K562 (cell line): ENCODE results near the gene NMBR. TPM values are rescaled to one million over a fixed set of nuclear protein-coding genes. Genes with fewer than 3 reads are reported as not detected.
A peak's percentile ranks its signal among the peaks of the same experiment; 100 is the strongest.

ENCODE experiments used
- ATAC-seq: fragments of 200-7000 bp; cut with Tn5 transposase; 3 replicates; pipeline ENCODE4 v1.9.1; 2020; ENCODE audit warnings: moderate library complexity
- BruUV-seq: library from RNA; stranded (reverse); fragments of 400-500 nt; replicated peaks from 2 replicates; lab custom pipeline; 2021; lab: Mats Ljungman, UMichigan
- CTCF ChIA-PET: fragments of 300-600 bp; formaldehyde crosslinking; extraction: SDS; loops from one replicate; lab custom pipeline; 2021; ENCODE audit warnings: low intra/inter-chr PET ratio; lab: Yijun Ruan, JAX
- POLR2A ChIA-PET: fragments of 300-600, 350-650 bp; sonication (Branson Sonifier 250); formaldehyde crosslinking; extraction: SDS; loops from one replicate; lab custom pipeline; 2021; ENCODE audit warnings: antibody characterized with exemption, inconsistent platforms; lab: Yijun Ruan, JAX
- DNase-seq, 4 experiments: peaks; one replicate each; pipeline versions ENCODE4 v3.0.0 to v3.0.0-alpha.2; 2011 to 2018; ENCODE audit warnings: low spot score in 3 of 4, mixed read lengths in 3 of 4; ENCODE audit errors: extremely low read depth in 1 of 4
- FAIRE-seq: peaks from 2 replicates; lab custom pipeline; 2011; peaks lifted over from hg19 to GRCh38; lab: Jason Lieb, UNC
- H2AFZ ChIP-seq: 2 replicates; pipeline ENCODE4 v1.6.0; 2011; ENCODE audit warnings: low read depth, low read length, control low read depth, inconsistent platforms
- H3K27ac ChIP-seq: fragments of 200-600 bp; 3 replicates; pipeline ENCODE4 v1.8.0; 2011; ENCODE audit warnings: low read depth, mild to moderate bottlenecking, control low read depth, inconsistent platforms, low read length, moderate library complexity, mixed read lengths; ENCODE audit errors: extremely low read depth
- H3K27me3 ChIP-seq, 2 experiments: fragments of 300-600 bp in 1 of 2; 2 replicates in 1 of 2; 3 replicates in 1 of 2; pipeline versions ENCODE4 v1.6.0 to v1.8.0; 2011; ENCODE audit warnings: inconsistent platforms in 2 of 2, low read length in 2 of 2, mild to moderate bottlenecking in 1 of 2, mixed read lengths in 1 of 2, moderate library complexity in 1 of 2; ENCODE audit not compliant: control insufficient read depth in 2 of 2, insufficient read depth in 2 of 2
- H3K36me3 ChIP-seq: fragments of 300-600 bp; 3 replicates; pipeline ENCODE4 v1.8.0; 2011; ENCODE audit warnings: mild to moderate bottlenecking, low read length, inconsistent platforms; ENCODE audit not compliant: control insufficient read depth, insufficient read depth
- H3K4me1 ChIP-seq, 2 experiments: fragments of 200-600 bp in 1 of 2; replicated peaks in 1 of 2; 2 replicates in 1 of 2; 3 replicates in 1 of 2; pipeline versions ENCODE4 v1.5.1 to v1.8.0; 2011; ENCODE audit warnings: inconsistent platforms in 2 of 2, low read length in 2 of 2, mild to moderate bottlenecking in 1 of 2, mixed read lengths in 1 of 2, moderate library complexity in 1 of 2; ENCODE audit not compliant: control insufficient read depth in 2 of 2, insufficient read depth in 2 of 2
- H3K4me2 ChIP-seq: 2 replicates; pipeline ENCODE4 v1.6.1; 2011; ENCODE audit warnings: low read length, control low read depth, inconsistent platforms, mixed read lengths; ENCODE audit not compliant: insufficient read depth
- H3K4me3 ChIP-seq: fragments of 200-600 bp; sonication (generic), shearing (Covaris generic); 2 replicates; pipeline ENCODE4 v1.5.1; 2016; ENCODE audit warnings: control low read depth, inconsistent platforms
- H3K79me2 ChIP-seq: fragments of 200-600 bp; 3 replicates; pipeline ENCODE4 v1.8.0; 2011; ENCODE audit warnings: low read length, inconsistent platforms; ENCODE audit not compliant: control insufficient read depth, insufficient read depth
- H3K9ac ChIP-seq, 2 experiments: 2 replicates each; pipeline versions ENCODE4 v1.6.0 to v1.6.1; 2011; ENCODE audit warnings: low read depth in 2 of 2, low read length in 2 of 2, control low read depth in 1 of 2, inconsistent platforms in 1 of 2, mild to moderate bottlenecking in 1 of 2, mixed read lengths in 1 of 2; ENCODE audit not compliant: insufficient read depth in 1 of 2
- H3K9me1 ChIP-seq: one replicate; pipeline ENCODE4 v1.6.0; 2011; ENCODE audit warnings: inconsistent platforms, mild to moderate bottlenecking, low read length, moderate library complexity; ENCODE audit not compliant: control insufficient read depth, insufficient read depth
- H3K9me3 ChIP-seq: replicated peaks from 2 replicates; pipeline ENCODE4 v1.5.1; 2011; ENCODE audit warnings: low read depth, low read length, inconsistent platforms; ENCODE audit not compliant: control insufficient read depth, insufficient read depth
- H4K20me1 ChIP-seq: replicated peaks from 2 replicates; pipeline ENCODE4 v1.6.1; 2011; ENCODE audit warnings: low read length, inconsistent platforms, mixed read lengths; ENCODE audit not compliant: control insufficient read depth, insufficient read depth
- BRCA1 ChIP-seq, 2 experiments: fragments of 450-650 bp in 1 of 2; sonication (generic) in 1 of 2; formaldehyde crosslinking in 1 of 2; IDR thresholded peaks; 2 replicates each; pipeline versions ENCODE4 v1.5.0 to v1.6.1; 2017 to 2020; ENCODE audit warnings: mild to moderate bottlenecking in 1 of 2, missing genetic modification reagents in 1 of 2
- ESRRA ChIP-seq: fragments of 450-650 bp; IDR thresholded peaks from 2 replicates; pipeline ENCODE4 v1.6.1; 2014; ENCODE audit warnings: low read depth, mild to moderate bottlenecking, moderate library complexity, borderline replicate concordance
- GATA2 ChIP-seq: sonication (generic); formaldehyde crosslinking; IDR thresholded peaks from 2 replicates; pipeline ENCODE4 v1.4.0; 2020; ENCODE audit warnings: mild to moderate bottlenecking, missing genetic modification reagents
- HLTF ChIP-seq: fragments of 450-650 bp; IDR thresholded peaks from 2 replicates; pipeline ENCODE4 v1.6.1; 2016
- JUNB ChIP-seq: fragments of 450-650 bp; formaldehyde crosslinking; conservative IDR thresholded peaks from 2 replicates; pipeline ENCODE4 v1.4.0; 2020; ENCODE audit warnings: mild to moderate bottlenecking
- SMAD3 ChIP-seq: fragments of 450-650 bp; formaldehyde crosslinking; conservative IDR thresholded peaks from 2 replicates; pipeline ENCODE4 v1.4.0; 2020; ENCODE audit warnings: mild to moderate bottlenecking
- SPI1 ChIP-seq: IDR thresholded peaks from 2 replicates; pipeline ENCODE4 v1.6.1; 2011; ENCODE audit warnings: low read depth, low read length, control low read depth, borderline replicate concordance
- TEAD4 ChIP-seq, 2 experiments: sonication (generic) in 1 of 2; formaldehyde crosslinking in 1 of 2; IDR thresholded peaks; 2 replicates each; pipeline versions ENCODE4 v1.6.1 to v1.8.0; 2012 to 2022; ENCODE audit warnings: borderline replicate concordance in 1 of 2, inconsistent platforms in 1 of 2, low read length in 1 of 2, mild to moderate bottlenecking in 1 of 2, missing genetic modification reagents in 1 of 2
- ZNF174 ChIP-seq: fragments of 250-450 bp; sonication (Bioruptor Pico); IDR thresholded peaks from 2 replicates; pipeline ENCODE4 v1.4.0; 2020; ENCODE audit warnings: mild to moderate bottlenecking
- ZNF282 ChIP-seq: sonication (generic); formaldehyde crosslinking; IDR thresholded peaks from 2 replicates; pipeline ENCODE4 v1.8.1; 2023; ENCODE audit warnings: missing genetic modification reagents
- WGBS: fragments of 100-300 bp; shearing (Covaris generic); methylation state at CpG from one replicate; pipeline ENCODE4 v1.1.6; 2016; ENCODE audit warnings: low coverage, mixed read lengths; ENCODE audit not compliant: insufficient coverage; ENCODE audit errors: missing lambda C conversion rate; 5-methylcytosine and 5-hydroxymethylcytosine counted together
- in situ Hi-C: fragments of 300-500 bp; cut with MboI; formaldehyde crosslinking; loops from 4 replicates; pipeline ENCODE4 v1.15.0; 2018; ENCODE audit warnings: inconsistent platforms, mixed read lengths
- intact Hi-C: fragments of 100-400 bp; cut with micrococcal nuclease; formaldehyde crosslinking; loops from 2 replicates; pipeline ENCODE4 v1.14.2; 2022
- polyA plus RNA-seq, 8 experiments: library from polyadenylated mRNA; depleted of rRNA in 4 of 8; stranded (reverse) in 5 of 8; unstranded in 3 of 8; fragments of >200 nt; fragmentation: Nextera tagmentation in 2 of 8; fragmentation: Illumina TruSeq in 1 of 8; extraction: Ambion mirVana in 2 of 8; extraction: Trizol in 1 of 8; gene quantifications; 2 replicates each; pipeline versions ENCODE4 v1.2.1 to v1.2.3, GENCODE V29; 2011 to 2014; ENCODE audit warnings: inconsistent platforms in 1 of 8, missing spikeins in 1 of 8
- total RNA-seq, 7 experiments: library from RNA; depleted of rRNA in 6 of 7; stranded (reverse); fragments of >200 nt in 6 of 7; fragmentation: Illumina TruSeq in 2 of 7; extraction: Trizol in 2 of 7; gene quantifications; 2 replicates each; pipeline versions ENCODE4 v1.2.1 to v1.2.3, GENCODE V29; 2011 to 2021; ENCODE audit warnings: low replicate concordance in 1 of 7
- TF ChIP-seq, protein P1 (sequence below): fragments of 450-650 bp; IDR thresholded peaks from 2 replicates; pipeline ENCODE4 v1.6.1; 2017; ENCODE audit warnings: antibody characterized with exemption, mild to moderate bottlenecking

Gene NMBR
- total and polyA plus RNA-seq, 9 of the 15 experiments (the other 6 are each of a cell fraction or from before 2014, with no cell fraction given) = not detected

DNA sequence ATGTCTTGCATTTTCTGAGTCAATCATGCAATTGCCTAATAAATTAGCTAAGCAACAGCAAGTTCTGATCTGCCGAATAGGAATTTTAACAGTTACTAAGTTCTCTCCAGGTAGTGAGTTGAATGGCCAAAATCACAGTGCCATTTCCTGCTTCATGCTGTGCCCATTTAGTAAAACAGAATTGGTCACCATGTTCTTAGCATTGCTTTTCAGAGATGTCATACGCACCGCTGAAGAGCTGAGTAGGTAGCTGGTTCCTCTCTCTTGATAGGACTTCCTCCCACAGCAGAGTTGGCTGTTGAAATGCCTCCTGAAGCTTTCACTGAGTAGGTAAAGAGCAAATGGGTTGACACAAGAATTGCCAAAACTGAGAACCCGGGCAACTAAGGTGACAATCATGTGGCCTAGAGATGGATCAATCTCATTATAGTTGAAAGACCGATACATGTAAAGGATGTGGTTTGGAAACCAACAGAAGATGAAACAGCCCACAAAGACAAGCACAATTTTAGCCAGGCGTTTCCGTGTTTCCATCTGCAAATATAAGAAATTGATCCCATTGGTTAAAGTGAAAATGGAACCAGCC, 71.3 kb downstream of the NMBR start:
- Histone ChIP-seq H3K9me3 (no peaks in the 10 kb centered on the region), H3K27me3 (no peaks in the 10 kb centered on the region), H3K79me2 (no peaks in the 10 kb centered on the region), H3K9me1 (no peaks in the 10 kb centered on the region), H3K4me3 (no peak overlapping the region), H3K9ac (no peak overlapping the region), H3K4me1 (no peaks in the 10 kb centered on the region), H4K20me1 (no peaks in the 10 kb centered on the region), H2AFZ (no peak overlapping the region), H3K4me2 (no peak overlapping the region), H3K36me3 (no peaks in the 10 kb centered on the region), H3K27ac (no peak overlapping the region)
- DNase-seq = no peak
- TF ChIP-seq SPI1 (0 out of 2 replicates have a peak, but pooled peaks have one; percentile 8), TEAD4 (IDR thresholded peaks at IDR 0.05; ENCODE audit: low read length) (no peak), TEAD4 (CRISPR knock-in tag; IDR thresholded peaks at IDR 0.05; ENCODE audit: borderline replicate concordance) (no peak)
- FAIRE-seq = no peak
- in situ Hi-C loops (no loop called here), intact Hi-C loops (no loop called here)
- no TSS peak for BruUV-seq
- POLR2A ChIA-PET = no interaction called here
- CTCF ChIA-PET = no interaction called here
- ATAC-seq = no peak
- 1% methylated on average over 7 of the region's 7 CpGs for WGBS

DNA sequence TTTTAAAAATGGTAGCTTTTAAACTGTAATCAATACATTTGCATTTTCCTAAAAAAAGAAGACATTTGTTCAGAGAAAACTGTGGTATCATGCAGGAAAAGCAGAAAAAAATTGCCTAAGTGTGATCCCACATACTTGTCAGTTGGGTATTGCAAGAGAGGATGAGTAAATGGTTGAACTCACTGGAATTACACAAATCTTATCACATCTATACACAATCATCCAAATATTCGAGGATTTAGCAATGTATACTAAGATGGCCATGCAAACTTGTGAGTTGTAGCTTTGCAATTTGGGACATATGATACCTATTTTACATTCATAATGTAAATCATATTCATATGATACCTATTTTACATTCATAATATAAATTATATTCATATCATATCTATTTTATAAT, 72.4 kb downstream of the NMBR start:
- FAIRE-seq = no peak
- 0% methylated on average over 1 of the region's 1 CpG for WGBS
- H3K4me3 ChIP-seq = no peak overlapping the region
- CTCF ChIA-PET = no interaction called here
- no peak overlapping the region for H3K9ac ChIP-seq
- no peak overlapping the region for H2AFZ ChIP-seq
- no peaks in the 10 kb centered on the region for H3K27me3 ChIP-seq
- H3K36me3 ChIP-seq = no peaks in the 10 kb centered on the region
- H3K4me1 ChIP-seq = no peaks in the 10 kb centered on the region
- no peak overlapping the region for H3K27ac ChIP-seq
- POLR2A ChIA-PET = no interaction called here
- H4K20me1 ChIP-seq = no peaks in the 10 kb centered on the region
- in situ Hi-C loops (no loop called here), intact Hi-C loops (no loop called here)
- DNase-seq = no peak
- no peaks in the 10 kb centered on the region for H3K79me2 ChIP-seq
- no peak overlapping the region for H3K4me2 ChIP-seq
- no peak for ATAC-seq
- no TSS peak for BruUV-seq
- no peaks in the 10 kb centered on the region for H3K9me3 ChIP-seq
- H3K9me1 ChIP-seq = no peaks in the 10 kb centered on the region
- TF ChIP-seq JUNB (no peak), ZNF282 (CRISPR knock-in tag) (no peak), GATA2 (CRISPR knock-in tag) (no peak), SPI1 (no peak), SMAD3 (CRISPR knock-in tag) (no peak), HLTF (no peak), BRCA1 (IDR thresholded peaks at IDR 0.05) (no peak), BRCA1 (CRISPR knock-in tag; IDR thresholded peaks at IDR 0.05) (no peak), ZNF174 (CRISPR knock-in tag) (no peak), ESRRA (no peak)
- TF ChIP-seq, protein P1, sequence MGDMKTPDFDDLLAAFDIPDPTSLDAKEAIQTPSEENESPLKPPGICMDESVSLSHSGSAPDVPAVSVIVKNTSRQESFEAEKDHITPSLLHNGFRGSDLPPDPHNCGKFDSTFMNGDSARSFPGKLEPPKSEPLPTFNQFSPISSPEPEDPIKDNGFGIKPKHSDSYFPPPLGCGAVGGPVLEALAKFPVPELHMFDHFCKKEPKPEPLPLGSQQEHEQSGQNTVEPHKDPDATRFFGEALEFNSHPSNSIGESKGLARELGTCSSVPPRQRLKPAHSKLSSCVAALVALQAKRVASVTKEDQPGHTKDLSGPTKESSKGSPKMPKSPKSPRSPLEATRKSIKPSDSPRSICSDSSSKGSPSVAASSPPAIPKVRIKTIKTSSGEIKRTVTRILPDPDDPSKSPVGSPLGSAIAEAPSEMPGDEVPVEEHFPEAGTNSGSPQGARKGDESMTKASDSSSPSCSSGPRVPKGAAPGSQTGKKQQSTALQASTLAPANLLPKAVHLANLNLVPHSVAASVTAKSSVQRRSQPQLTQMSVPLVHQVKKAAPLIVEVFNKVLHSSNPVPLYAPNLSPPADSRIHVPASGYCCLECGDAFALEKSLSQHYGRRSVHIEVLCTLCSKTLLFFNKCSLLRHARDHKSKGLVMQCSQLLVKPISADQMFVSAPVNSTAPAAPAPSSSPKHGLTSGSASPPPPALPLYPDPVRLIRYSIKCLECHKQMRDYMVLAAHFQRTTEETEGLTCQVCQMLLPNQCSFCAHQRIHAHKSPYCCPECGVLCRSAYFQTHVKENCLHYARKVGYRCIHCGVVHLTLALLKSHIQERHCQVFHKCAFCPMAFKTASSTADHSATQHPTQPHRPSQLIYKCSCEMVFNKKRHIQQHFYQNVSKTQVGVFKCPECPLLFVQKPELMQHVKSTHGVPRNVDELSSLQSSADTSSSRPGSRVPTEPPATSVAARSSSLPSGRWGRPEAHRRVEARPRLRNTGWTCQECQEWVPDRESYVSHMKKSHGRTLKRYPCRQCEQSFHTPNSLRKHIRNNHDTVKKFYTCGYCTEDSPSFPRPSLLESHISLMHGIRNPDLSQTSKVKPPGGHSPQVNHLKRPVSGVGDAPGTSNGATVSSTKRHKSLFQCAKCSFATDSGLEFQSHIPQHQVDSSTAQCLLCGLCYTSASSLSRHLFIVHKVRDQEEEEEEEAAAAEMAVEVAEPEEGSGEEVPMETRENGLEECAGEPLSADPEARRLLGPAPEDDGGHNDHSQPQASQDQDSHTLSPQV = no peak
